GM18505 (cell line): ENCODE results near the gene SPPL2B.

ENCODE experiments used
- ATAC-seq: cut with Tn5 transposase; IDR thresholded peaks from one replicate; pipeline ENCODE4 v1.9.1; 2021; ENCODE audit not compliant: unreplicated experiment
- POLR2A ChIP-seq: IDR thresholded peaks from 4 replicates; pipeline ENCODE4 v1.6.1; 2011; ENCODE audit warnings: borderline replicate concordance; ENCODE audit not compliant: insufficient read depth, insufficient read length; ENCODE audit errors: extremely low read depth

Gene SPPL2B

GRCh38 chr19:2333027-2333806 is 4.7 kb downstream of the SPPL2B start:
- TF ChIP-seq POLR2A: no peak
- no peak for ATAC-seq

- ATAC-seq: no peak
- TF ChIP-seq POLR2A: no peak
These were observed 5.3 kb downstream of the SPPL2B start for GRCh38 chr19:2333807-2334211.

- ATAC-seq: no peak
These were observed 5.9 kb downstream of the SPPL2B start for GRCh38 chr19:2334426-2334825.

GRCh38 chr19:2334986-2335846 is 6.7 kb downstream of the SPPL2B start:
- no peak for TF ChIP-seq POLR2A
- ATAC-seq: no peak

More at GRCh38 chr19:2334426-2334825, 5.9 kb downstream of the SPPL2B start:
- TF ChIP-seq POLR2A: no peak

GRCh38 chr19:2335848-2336247 is 7.4 kb downstream of the SPPL2B start:
- no peak for TF ChIP-seq POLR2A
- ATAC-seq: no peak

GRCh38 chr19:2336528-2337328 is 8.2 kb downstream of the SPPL2B start:
- no peak for ATAC-seq
- no peak for TF ChIP-seq POLR2A

- no peak for TF ChIP-seq POLR2A
- no peak for ATAC-seq
These were observed 8.8 kb downstream of the SPPL2B start for GRCh38 chr19:2337329-2337707.

- no peak for TF ChIP-seq POLR2A
- ATAC-seq: no peak
These were observed 9.7 kb downstream of the SPPL2B start for GRCh38 chr19:2338055-2338615.

GRCh38 chr19:2338751-2339643 is 10.5 kb downstream of the SPPL2B start:
- no peak for TF ChIP-seq POLR2A
- ATAC-seq: no peak

- ATAC-seq: no peak
- TF ChIP-seq POLR2A: no peak
These were observed 11.3 kb downstream of the SPPL2B start for GRCh38 chr19:2339644-2340310.

GRCh38 chr19:2340496-2341243 is 12.2 kb downstream of the SPPL2B start:
- ATAC-seq: no peak
- TF ChIP-seq POLR2A: no peak
